ENCODE results near the gene CACNB2. TPM values are rescaled to one million over a fixed set of nuclear protein-coding genes. Genes with fewer than 3 reads are reported as not detected.

The CACNB2 gene
- total and polyA plus RNA-seq, 2 of the 13 experiments (the other 11 are each of a cell fraction or from before 2014, with no cell fraction given) = not detected

- FAIRE-seq = no peak
- TF ChIP-seq ZNF775 (CRISPR knock-in tag; IDR thresholded peaks at IDR 0.05; ENCODE audit: borderline replicate concordance) = no peak
- no peak for TF ChIP-seq NR1H2 (CRISPR knock-in tag; IDR thresholded peaks at IDR 0.05; ENCODE audit: borderline replicate concordance, low read depth)
- TF ChIP-seq ZNF274 (CRISPR knock-in tag; IDR thresholded peaks at IDR 0.05) = no peak
- no peak for TF ChIP-seq FIP1L1 (IDR thresholded peaks at IDR 0.05; ENCODE audit: borderline replicate concordance, insufficient read depth, low read depth, low read length)
- no peak for TF ChIP-seq ZFP82 (CRISPR knock-in tag; IDR thresholded peaks at IDR 0.05; ENCODE audit: borderline replicate concordance)
- TF ChIP-seq HMGXB3 (CRISPR knock-in tag; IDR thresholded peaks at IDR 0.05; ENCODE audit: borderline replicate concordance) = no peak
- no peak for TF ChIP-seq ZNF512B (CRISPR knock-in tag; IDR thresholded peaks at IDR 0.05; ENCODE audit: borderline replicate concordance)
- no peak for TF ChIP-seq AHDC1 (CRISPR knock-in tag; IDR thresholded peaks at IDR 0.05; ENCODE audit: borderline replicate concordance)
- TF ChIP-seq XRCC5 (optimal IDR thresholded peaks at IDR 0.05; ENCODE audit: low read length) = no peak
- no peak for TF ChIP-seq ZNF564 (CRISPR knock-in tag; IDR thresholded peaks at IDR 0.05)
- no peak for TF ChIP-seq ZNF879 (CRISPR knock-in tag; IDR thresholded peaks at IDR 0.05)
Observed at GRCh38 chr10:18164093-18164492, 23.9 kb downstream of the CACNB2 start.

More at GRCh38 chr10:18164093-18164492, 23.9 kb downstream of the CACNB2 start:
- ChIA-PET CTCF (ENCODE audit: low intra/inter-chr PET ratio, low total read pairs) (no interaction called here), POLR2A (no interaction called here)
- Histone ChIP-seq H3K4me2 (ENCODE audit: low read depth, low read length) (no peak overlapping the region), H4K20me1 (ENCODE audit: insufficient read depth, low read length) (no peaks in the 10 kb centered on the region), H3K4me1 (ENCODE audit: insufficient read depth, low read length) (no peaks in the 10 kb centered on the region), H3K27me3 (ENCODE audit: control insufficient read depth in 1 of 2, insufficient read depth in 2 of 2, low read length in 2 of 2) (0 out of 5 replicates have a peak, but pooled peaks cover 0 to 8% of the 10 kb centered on the region in 2 experiments), H3K9me3 (ENCODE audit: low read length) (no peaks in the 10 kb centered on the region), H3K4me3 (replicated peaks in 1 of 3; ENCODE audit: insufficient read depth in 1 of 3, low read depth in 2 of 3, low read length in 3 of 3) (no peak overlapping the region), H3K27ac (ENCODE audit: extremely low read length, insufficient read depth, low read length) (no peak overlapping the region), H3K79me2 (ENCODE audit: insufficient read depth, low read length) (no peaks in the 10 kb centered on the region), H3K36me3 (replicated peaks in 1 of 2; ENCODE audit: control insufficient read depth in 1 of 2, insufficient read depth in 2 of 2, low read length in 2 of 2) (no peaks in the 10 kb centered on the region), H3K9ac (ENCODE audit: insufficient read depth, low read depth, low read length) (no peak overlapping the region), H2AFZ (ENCODE audit: low read length) (no peak overlapping the region)
- ATAC-seq = no peak
- BruUV-seq (replicated peaks) = no TSS peak
- WGBS (ENCODE audit: low lambda C conversion rate) = 0% methylated on average over 4 of the region's 4 CpGs
- DNase-seq (ENCODE audit: low spot score) = no peak
- intact Hi-C loops (cut with micrococcal nuclease; ENCODE audit: unreplicated experiment) (no loop called here), in situ Hi-C loops (cut with HindIII; ENCODE audit: extremely low pct_ligation_motif_present, low pct_unique_long_range_greater_than_20kb) (no loop called here)
